ENCODE measurements around the gene PTPRK. TPM values are rescaled to one million over a fixed set of nuclear protein-coding genes. Genes with fewer than 3 reads are reported as not detected.

Gene PTPRK
- total RNA-seq, 1 donor from 2014 or later: 50.3 TPM

GRCh38 chr6:128275681-128276080 is 244.7 kb downstream of the PTPRK start:
- Mint-ChIP-seq H3K4me1 (ENCODE audit: low read depth, unreplicated experiment) (peaks cover 9% of the 10 kb centered on the region), H3K36me3 (ENCODE audit: unreplicated experiment) (no peaks in the 10 kb centered on the region), H3K27ac (ENCODE audit: unreplicated experiment) (no peak overlapping the region), H3K4me3 (ENCODE audit: unreplicated experiment) (no peak overlapping the region), H3K27me3 (ENCODE audit: unreplicated experiment) (no peaks in the 10 kb centered on the region), H3K9me3 (ENCODE audit: unreplicated experiment) (no peaks in the 10 kb centered on the region)
- DNase-seq: no peak
- TF ChIP-seq CTCF (IDR thresholded peaks at IDR 0.05; ENCODE audit: partially characterized antibody, unreplicated experiment): no peak

GRCh38 chr6:128275030-128275429 is 245.4 kb downstream of the PTPRK start:
- peaks cover 9% of the 10 kb centered on the region for H3K4me1 Mint-ChIP-seq (ENCODE audit: low read depth, unreplicated experiment)
- no peaks in the 10 kb centered on the region for H3K27me3 Mint-ChIP-seq (ENCODE audit: unreplicated experiment)
- H3K27ac Mint-ChIP-seq (ENCODE audit: unreplicated experiment): no peak overlapping the region
- TF ChIP-seq CTCF (IDR thresholded peaks at IDR 0.05; ENCODE audit: partially characterized antibody, unreplicated experiment): no peak
- H3K36me3 Mint-ChIP-seq (ENCODE audit: unreplicated experiment): no peaks in the 10 kb centered on the region
- no peaks in the 10 kb centered on the region for H3K9me3 Mint-ChIP-seq (ENCODE audit: unreplicated experiment)
- DNase-seq: no peak
- H3K4me3 Mint-ChIP-seq (ENCODE audit: unreplicated experiment): no peak overlapping the region

- TF ChIP-seq CTCF (IDR thresholded peaks at IDR 0.05; ENCODE audit: partially characterized antibody, unreplicated experiment): no peak
- Mint-ChIP-seq H3K9me3 (ENCODE audit: unreplicated experiment) (no peaks in the 10 kb centered on the region), H3K27ac (ENCODE audit: unreplicated experiment) (no peak overlapping the region), H3K4me3 (ENCODE audit: unreplicated experiment) (no peak overlapping the region), H3K27me3 (ENCODE audit: unreplicated experiment) (peaks cover 2% of the 10 kb centered on the region), H3K4me1 (ENCODE audit: low read depth, unreplicated experiment) (peaks cover 1% of the 10 kb centered on the region), H3K36me3 (ENCODE audit: unreplicated experiment) (no peaks in the 10 kb centered on the region)
- DNase-seq: no peak
Measured at GRCh38 chr6:128271527-128271926, 248.9 kb downstream of the PTPRK start.

- Mint-ChIP-seq H3K36me3 (ENCODE audit: unreplicated experiment) (no peaks in the 10 kb centered on the region), H3K27ac (ENCODE audit: unreplicated experiment) (no peak overlapping the region), H3K4me1 (ENCODE audit: low read depth, unreplicated experiment) (no peaks in the 10 kb centered on the region), H3K4me3 (ENCODE audit: unreplicated experiment) (no peak overlapping the region), H3K9me3 (ENCODE audit: unreplicated experiment) (no peaks in the 10 kb centered on the region), H3K27me3 (ENCODE audit: unreplicated experiment) (peaks cover 2% of the 10 kb centered on the region)
- DNase-seq: no peak
- no peak for TF ChIP-seq CTCF (IDR thresholded peaks at IDR 0.05; ENCODE audit: partially characterized antibody, unreplicated experiment)
Measured at GRCh38 chr6:128271011-128271410, 249.4 kb downstream of the PTPRK start.

GRCh38 chr6:128266946-128267345 is 253.5 kb downstream of the PTPRK start:
- H3K4me3 Mint-ChIP-seq (ENCODE audit: unreplicated experiment): no peak overlapping the region
- H3K4me1 Mint-ChIP-seq (ENCODE audit: low read depth, unreplicated experiment): no peaks in the 10 kb centered on the region
- no peak overlapping the region for H3K27ac Mint-ChIP-seq (ENCODE audit: unreplicated experiment)
- peaks cover 2% of the 10 kb centered on the region for H3K27me3 Mint-ChIP-seq (ENCODE audit: unreplicated experiment)
- no peak for DNase-seq
- TF ChIP-seq CTCF (IDR thresholded peaks at IDR 0.05; ENCODE audit: partially characterized antibody, unreplicated experiment): no peak
- H3K9me3 Mint-ChIP-seq (ENCODE audit: unreplicated experiment): no peaks in the 10 kb centered on the region
- peaks cover 5% of the 10 kb centered on the region for H3K36me3 Mint-ChIP-seq (ENCODE audit: unreplicated experiment)

Data from glutamatergic neuron (in vitro differentiated cells).